ENCODE results near the gene GSG1L.

Gene GSG1L

DNA sequence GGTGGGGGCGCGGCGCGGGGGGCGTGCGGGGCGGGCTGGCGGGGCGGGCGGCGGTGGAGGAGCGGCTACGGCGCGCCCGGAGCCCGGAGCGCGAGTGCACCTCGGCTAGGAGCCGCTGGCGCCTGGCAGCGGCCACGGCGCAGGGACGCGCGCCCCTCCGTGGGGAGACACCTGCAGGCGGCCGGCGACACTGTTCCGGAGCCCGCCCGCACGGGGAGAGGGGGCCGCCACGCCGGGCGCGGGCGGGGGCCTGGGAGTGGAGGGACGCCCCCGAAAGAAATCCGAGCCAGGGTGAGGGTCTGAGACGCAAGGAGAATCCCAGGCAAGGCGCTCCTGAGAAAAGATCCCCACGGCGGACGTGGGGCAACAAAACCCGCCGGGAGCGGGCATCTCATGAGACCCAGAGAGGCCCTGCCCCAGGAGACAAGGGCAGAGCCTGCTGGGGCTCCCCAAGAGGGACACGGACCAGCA, at the start of gene GSG1L:
Gene GSG1L (minus strand): TSS at position 124 of the 471 bp plus-strand sequence. CDS start 290 bp downstream, outside the sequence.
- DNase-seq (ENCODE audit: low read depth in 2 of 2) = no peak

DNA sequence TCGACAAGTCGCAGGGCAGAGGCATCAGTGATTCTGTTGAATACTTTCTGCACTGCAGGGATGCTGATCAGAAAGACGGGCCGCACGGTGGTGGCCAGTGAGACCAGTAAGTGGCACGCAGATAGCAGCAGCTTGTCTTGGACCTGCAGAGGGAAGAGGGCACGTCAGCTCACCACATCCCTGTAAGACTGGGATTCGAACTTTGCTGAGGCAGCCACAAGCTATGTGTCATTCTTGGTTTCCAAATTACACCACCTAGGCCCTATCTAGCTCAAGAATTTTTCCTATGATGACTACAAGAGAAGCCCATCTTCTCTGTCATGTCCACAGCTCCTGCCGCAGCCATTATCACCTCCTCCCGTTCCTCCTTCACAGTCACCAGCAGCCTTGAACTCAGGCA, 49.4 kb upstream of the GSG1L start:
- no peak for DNase-seq (ENCODE audit: low read depth in 2 of 2)

DNA sequence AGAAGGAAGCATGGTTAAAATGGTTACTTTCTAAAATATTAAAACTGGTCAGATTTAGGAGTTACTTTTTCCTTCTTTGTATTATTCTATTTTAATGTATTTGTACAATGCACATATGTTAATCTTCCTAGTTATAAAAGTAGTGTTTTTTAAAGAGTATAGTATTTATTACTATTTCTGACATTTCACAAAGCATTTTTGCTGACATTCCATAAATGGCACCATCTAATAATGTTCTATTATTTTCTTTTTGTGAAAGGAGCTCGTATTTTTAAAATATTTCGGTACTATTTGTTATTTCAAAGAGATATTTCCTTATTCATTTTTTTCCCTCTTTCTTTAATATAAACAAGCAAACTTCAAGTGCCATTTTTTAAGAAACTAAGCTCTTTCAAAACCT, 47.5 kb upstream of the GSG1L start:
- no peak for DNase-seq (ENCODE audit: low read depth in 2 of 2)

DNA sequence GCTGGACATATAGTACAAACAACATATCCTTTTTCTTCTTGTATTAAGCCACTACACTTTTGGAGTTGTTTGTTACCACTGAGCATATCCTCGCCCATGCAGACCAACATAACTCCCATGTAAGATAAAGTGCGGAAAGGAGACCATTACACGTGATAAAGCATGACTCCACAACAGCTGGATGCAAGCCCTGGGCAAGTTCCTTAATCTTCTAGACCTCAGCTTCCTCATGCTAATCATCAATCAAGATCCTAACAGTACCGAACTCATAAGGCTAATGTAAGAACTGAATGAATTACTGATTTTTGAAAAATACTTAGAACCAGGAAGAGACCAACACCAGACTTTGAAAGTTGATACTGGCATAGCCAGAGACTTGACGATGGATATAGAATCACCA, 47.0 kb upstream of the GSG1L start:
- DNase-seq (ENCODE audit: low read depth in 2 of 2) = no peak

DNA sequence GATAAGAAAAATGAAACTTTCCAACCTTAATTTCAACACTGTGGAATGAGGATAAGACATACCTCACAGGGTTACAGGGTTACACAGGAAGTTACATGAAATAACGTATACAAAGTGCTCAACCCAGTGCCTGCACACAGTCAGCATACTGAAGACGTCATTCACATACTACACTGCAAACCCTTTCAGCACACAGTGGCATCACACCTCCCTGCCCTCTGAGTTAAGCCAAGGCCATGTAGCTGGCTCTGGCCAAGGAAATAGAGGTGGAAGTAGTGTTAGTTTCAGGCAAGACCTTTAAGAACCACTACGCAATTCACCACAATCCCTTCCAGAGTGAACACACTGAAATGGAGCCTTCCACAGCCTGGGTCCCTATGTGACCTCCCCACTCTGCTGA, 46.6 kb upstream of the GSG1L start:
- no peak for DNase-seq (ENCODE audit: low read depth in 2 of 2)

DNA sequence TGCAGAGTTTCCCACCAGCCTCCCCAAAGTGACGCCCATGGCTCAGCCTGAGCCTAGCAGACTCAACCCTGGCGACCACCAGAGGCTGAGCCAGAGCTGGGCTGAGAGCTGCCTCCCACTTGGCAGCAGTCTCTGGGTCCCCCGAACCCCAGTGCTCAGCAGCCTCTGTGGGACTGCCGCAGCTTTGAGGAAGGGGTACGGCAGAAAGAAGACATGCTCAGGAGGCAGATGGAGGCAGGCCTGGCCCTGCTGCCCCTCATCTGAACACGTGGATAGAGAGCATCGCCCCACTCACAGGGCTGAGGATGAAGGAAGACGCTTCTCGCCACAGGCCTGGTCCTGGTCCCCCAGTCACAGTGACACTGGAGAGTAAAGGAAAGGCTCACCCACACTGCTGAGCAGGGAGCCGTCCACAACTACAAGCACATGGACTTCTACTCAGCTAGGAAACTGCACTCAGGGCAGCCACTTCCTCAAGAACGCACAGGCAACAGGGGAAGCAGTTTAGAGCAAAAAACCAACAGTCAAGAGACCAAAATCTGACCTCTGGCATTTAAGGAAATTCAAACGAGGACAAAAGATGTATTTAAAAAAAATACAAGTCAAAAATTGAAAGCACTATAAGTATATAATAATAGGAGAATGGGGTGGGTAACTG, 45.2 kb upstream of the GSG1L start:
- no peak for DNase-seq (ENCODE audit: low read depth in 2 of 2)

DNA sequence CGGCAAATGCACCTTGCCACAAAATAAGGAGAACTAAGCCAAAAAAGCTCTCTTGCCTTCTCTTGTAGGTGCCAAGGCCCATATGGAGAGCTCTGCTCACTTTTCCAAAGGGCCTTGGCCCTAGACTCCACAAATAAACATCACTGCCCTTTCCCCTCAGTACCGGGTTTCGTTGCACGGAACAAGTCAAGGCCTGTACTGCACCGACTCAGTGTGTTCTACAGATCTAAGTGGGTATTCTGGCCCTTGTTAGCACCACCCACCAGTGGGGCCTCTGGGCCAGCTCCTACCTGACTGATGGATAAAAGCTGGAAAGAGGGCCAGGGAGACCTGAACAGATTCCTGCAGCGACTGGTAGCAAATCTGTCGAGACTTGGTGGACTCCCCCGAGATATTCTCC, 43.7 kb upstream of the GSG1L start:
- no peak for DNase-seq (ENCODE audit: low read depth in 2 of 2)

DNA sequence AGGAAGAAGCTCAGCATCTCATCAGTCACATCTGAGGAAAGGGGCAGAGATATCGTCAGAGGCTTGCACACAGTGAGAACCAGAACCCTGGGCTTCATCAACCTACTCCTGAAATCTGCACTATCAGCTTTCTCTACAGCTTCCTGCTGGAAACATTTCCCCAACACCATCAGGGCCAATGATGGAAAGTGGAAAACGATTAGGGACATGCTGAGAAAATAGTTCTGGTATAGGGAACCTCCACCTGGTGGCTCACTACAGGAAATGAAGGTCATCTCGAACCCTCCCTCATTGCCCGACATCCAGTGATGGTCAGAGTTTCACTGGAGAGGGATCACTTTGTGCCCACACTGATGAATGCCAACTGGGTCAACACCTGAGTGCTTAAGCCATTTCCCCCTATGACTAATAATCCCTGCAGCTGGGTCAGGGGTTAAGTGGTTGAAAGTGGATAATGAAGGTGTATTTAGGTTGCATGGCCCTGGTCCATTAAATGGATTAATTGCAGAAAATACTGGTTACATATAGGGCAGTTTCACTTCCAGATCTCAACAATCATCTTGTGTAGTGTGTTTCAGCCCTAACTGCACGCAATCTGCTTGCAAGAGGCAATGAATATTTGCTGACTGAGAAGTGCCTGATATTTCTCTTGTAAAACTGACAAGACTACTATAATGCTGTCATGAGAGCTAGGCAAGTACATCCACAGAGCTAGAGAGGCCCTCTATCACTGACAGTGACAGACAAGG, 43.1 kb upstream of the GSG1L start:
- no peak for DNase-seq (ENCODE audit: low read depth in 2 of 2)

DNA sequence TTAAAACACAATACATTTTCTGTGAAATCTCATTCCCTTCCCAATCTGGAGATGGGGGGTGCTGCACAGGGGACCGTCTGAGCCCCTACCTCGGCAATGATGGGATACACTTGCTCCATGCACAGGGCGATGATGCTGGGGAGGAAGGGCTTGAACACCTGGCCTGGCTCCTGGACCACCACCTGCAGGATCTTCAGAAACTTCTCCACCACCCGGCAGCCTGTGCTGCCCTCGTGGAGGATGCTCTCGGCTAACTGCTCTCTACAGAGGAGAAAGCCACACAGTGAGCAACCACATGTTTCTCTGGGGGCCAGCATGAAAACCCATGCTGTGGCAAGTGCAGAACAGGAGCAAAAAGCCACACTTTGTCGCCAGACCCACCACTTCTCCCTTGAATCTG, 42.4 kb upstream of the GSG1L start:
- DNase-seq (ENCODE audit: low read depth in 2 of 2) = no peak

DNA sequence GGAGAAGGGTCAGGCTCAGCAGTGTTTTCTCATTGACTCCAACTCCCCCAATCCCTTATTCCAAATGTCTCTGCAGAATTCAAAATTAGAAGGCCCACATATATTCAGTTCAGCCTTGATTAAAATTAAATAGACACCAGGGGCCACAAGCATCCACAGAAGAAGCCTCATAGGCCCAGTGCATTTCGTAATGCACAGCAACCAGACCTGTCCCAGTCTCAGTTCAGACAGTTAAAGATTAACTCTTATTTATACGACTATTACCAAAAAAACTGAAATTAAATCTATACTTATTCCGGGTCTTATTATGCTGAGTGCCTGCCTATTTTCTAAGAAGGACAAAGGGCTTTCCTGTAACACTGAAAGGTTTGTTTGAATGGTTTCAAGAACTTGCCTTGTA, 41.8 kb upstream of the GSG1L start:
- DNase-seq (ENCODE audit: low read depth in 2 of 2) = no peak

DNA sequence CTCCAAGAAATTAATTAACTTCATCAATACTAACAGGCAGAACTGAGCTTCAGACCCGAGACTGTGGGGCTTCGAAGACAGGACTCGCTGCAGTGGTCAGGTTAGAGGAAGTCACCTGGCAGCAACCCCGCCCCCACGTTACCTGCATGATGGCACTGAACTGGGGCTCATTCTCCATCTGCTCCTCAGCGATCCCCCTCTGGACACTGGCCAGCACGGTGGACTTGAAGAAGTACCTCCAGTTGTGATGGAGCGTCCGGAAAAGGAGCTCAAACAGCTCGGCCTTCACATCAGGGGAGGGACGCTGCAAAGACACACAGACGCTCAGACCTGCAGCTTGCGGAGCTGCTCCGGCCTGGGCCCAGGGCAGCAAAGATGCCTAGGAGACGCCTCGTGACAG, 40.9 kb upstream of the GSG1L start:
- DNase-seq (ENCODE audit: low read depth in 2 of 2) = no peak

DNA sequence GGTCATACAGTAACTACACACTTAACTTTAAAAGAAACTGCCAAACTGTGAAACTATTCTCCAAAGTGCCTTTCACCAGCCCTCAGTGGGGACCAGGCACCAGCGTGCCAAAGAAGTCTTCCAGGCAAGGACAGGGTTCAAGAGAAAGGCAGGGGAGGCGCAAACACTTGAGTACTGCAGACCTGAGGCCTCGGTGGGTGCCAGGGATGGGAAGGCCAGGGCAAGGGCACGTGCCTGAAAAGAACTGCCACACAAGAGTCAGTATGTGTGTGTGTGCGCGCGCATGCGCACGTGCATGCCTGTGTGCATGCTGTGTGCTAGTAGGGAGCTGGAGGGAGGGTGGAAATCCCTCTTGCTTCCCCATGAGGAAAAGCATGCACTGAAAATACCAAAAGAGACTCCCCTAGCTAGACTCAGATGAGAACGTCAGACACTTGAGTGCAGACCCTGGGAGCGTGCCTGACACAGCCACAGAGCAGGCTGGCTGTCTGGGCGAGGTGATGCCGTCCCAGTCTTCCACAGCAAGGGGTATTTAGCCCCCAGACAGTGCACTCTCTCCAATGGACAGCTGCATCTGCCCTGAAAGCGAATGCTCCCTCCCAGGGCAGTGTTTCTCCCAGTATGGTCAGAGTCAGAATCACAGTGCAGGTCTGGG, 40.1 kb upstream of the GSG1L start:
- no peak for DNase-seq (ENCODE audit: low read depth in 2 of 2)

DNA sequence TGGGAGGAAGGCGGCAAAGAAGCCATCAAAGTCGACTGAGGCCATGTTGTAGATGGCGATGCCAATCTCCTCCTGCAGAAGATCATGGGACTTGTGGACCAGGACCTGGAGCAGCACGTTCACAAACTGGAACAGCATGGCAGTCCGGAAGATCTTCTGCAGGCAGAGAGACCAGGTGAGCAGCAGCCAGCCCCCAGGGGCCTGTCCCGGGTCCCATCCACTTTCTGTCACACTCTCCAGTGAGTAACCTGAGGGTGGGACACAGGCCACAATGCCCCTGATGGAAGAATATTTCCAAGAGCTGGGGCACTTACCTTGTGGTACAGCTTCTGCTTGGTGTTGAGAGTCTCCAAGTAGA, 38.0 kb upstream of the GSG1L start:
- no peak for DNase-seq (ENCODE audit: low read depth in 2 of 2)

DNA sequence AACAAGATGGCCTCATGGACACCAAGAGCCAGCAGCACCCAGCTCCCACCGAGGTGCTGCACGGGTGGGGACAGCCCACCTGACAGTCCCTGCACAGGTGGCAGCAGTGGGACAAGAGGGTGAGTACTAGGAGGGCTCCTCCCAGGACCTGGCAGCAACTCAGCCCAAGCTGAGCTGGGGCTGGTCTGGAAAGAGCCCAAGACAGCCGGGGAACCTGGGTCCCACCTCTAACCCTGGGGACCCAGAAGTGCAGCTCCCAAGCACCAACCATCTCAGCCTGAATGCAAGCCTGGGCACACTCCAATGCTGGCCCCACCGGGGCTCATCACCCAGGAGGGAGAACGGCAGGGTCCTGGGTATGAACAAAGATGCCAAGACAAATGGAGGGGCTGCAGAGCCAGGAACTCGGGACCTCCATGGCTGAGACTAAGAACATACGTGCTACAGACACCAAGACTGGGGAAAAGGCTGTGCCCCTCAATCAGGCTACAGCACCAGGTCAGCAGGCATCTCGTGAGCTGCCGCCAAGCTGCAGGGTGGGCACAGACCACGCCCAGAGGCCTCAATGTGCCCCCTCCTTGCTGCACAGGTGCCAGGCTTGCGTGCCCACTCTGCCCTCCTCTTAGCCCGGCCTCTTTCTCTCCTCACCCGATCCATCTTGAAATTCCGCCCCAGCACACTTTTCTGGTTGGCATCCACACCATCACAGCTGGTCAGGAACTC, 37.5 kb upstream of the GSG1L start:
- no peak for DNase-seq (ENCODE audit: low read depth in 2 of 2)

DNA sequence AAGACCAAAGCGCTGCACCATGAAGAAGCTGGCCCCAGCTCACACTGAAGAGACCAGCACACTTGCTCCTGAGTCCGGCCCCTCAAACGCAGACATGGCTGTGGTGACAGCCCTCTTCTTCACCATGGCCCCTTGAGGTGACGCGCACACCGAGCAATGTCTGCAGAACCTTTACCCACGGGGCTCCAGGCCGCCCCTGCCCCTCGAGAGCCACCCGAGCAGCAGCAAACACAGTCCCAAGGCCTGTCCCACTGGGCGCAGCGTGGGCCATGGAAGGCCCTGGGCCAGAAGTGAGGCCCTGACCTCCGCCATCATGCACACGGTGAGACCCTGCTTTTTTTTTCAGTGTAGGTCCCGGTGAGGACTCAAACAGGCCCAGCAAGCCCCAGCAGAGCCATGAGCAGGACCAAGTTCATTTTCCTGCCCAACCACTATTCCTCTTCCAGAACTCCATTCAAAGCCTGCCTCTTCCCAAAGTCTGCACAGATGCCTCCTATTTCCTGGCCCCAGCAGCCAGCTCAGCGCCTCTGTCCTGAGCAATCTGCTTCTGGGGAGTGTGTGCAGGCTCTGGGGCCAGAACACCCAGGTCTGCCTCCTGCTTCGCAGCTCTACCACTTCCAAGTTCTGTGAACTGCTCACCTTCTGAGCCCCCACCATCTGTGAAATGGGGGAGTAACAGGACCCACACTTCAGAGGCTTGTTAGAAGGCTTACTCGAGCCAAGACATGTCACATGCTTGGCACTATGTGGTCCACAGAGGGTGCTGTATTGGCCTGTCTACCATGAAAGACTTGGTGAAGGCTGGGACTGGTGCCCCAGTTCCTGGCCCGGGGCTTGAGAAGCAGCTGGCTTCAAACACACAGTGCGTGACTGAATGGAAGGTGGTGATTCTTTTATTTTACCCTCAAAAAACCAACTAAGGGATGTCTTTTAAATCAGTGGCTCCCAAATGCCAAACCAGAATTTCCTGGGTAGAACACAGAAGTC, 35.7 kb upstream of the GSG1L start:
- DNase-seq (ENCODE audit: low read depth in 2 of 2) = no peak

DNA sequence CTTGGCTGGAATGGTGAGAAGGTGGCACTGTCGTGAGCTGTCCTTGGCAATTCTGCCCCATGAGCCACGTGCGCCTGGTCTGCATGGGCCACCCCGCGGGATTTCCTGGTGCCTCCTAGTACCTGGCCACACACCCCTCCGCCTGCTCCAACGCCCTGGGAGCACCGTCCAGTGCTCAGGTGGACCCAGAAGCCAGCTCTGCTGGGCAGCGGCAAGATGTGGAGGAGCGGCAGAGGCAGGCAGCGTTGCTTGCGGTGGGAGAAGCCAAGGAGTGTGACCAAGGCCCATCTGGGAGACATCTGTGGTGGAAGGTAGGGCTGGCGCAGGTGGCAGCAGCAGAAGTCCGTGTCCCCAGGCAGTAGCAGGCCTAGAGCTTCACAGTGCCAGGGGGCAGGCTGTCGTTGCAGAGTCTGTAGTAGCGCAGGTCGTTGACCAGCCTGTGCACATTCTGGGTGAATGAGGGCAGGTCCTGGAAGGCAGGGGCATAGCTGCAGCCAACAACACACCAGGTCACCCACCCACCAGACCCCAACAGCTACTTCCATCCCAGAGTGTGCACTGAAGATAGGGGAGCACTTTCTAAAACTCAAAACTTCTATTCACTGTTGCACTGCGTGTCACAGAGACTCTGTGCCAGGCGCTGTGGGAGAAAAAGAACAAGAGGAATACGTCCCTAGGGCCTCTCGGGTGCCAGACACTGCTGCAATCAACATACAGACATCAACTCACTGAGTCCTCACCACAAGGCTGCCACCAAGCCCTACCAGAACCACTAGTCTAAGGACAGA, 34.9 kb upstream of the GSG1L start:
- DNase-seq (ENCODE audit: low read depth in 2 of 2) = no peak

DNA sequence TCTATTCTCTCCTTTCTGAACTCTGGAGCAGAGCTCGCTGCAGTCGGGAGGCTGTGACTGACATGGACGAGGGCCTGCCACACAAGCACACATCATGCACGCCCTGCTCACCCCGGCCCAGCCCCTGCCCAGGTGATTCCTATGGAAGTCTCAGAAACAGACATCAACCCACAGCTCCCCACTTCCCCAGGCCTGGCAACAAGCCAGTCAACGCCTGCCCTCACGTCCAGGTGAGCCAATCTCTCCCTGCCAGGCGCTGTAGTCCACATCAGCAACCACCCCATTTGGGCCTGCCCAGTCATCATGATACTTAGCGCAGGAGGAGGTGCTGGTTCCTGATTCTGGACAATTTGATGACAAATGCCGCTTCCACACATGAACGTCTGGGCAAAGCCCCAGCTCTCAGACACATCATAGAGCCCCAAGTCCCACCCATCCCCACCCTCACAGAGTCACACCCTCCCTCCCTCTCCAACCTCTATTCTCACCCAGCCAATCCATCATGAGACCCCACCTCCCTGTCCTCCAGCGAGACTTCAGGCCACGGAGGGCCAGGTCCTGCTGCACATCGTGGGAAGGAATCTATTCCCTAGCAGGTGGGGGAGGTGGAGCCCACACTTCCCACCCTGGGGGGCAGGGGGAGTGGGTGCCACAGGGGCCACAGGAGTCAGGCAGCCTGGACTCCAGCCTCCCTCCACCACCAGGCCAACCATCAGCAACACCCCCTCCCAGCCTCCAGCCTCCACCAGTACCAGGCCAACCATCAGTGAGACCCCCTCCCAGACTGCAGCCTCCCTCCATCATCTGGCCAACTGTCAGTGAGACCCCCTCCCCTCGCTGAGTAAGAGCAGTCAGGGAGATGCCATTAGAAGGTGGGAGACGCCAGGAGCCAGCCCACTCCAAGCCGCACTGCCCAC, 33.7 kb upstream of the GSG1L start:
- DNase-seq (ENCODE audit: low read depth in 2 of 2) = no peak

DNA sequence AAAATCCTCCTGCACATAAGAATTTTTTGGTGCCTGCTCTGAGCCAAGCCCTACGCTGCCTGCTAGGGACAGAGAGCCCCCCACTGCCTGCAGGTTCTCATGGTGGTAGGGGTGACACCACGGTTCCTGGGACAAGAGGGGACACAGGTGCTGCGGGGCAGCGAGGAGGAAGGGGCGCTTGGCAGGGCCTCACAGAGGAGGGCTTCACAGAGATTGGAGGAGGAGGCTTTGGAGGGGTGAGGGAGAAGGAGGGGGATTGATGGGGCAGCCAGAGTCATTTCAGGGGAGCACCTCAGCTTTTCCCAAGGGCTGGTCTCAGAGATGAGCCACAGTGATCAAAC, 29.8 kb upstream of the GSG1L start:
- DNase-seq (ENCODE audit: low read depth in 2 of 2) = no peak

DNA sequence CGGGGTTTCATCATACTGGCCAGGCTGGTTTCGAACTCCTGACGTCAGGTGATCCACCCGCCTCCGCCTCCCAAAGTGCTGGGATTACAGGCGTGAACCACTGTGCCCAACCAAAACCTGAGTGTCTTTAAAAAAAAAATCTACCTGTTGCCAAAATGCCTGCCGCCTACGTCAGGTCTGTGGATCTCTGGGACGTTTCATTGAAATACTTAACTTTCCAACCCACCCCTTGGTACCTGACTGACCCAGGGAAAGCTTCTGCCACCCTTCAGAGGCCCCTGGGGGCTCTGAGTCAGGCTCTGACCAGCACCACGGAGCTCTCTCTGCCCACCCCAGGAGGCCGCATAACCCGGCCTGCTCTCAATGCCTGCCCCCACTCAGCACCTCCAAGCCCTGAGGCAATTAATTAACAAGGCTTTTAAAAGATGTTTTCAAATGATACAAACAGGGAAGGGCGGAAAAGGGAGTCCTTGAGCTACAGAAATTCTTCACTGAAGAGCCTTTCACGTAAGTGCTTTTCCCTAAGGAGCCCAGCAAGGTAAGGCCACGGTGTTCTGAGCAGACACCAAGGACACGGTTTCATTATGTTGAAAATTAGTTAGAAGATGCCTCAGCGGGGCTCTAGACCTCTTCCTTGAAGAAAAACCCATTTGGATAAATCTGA, 29.3 kb upstream of the GSG1L start:
- DNase-seq (ENCODE audit: low read depth in 2 of 2) = no peak
